Esophagus muscularis mucosa (tissue), 4 donors: ENCODE measurements around the gene DCAF8. TPM values are rescaled to one million over a fixed set of nuclear protein-coding genes. Genes with fewer than 3 reads are reported as not detected.

Source experiments
- DNase-seq: peaks from one replicate; pipeline ENCODE4 v3.0.0-alpha.2; 2017; ENCODE audit errors: extremely low spot score
- H3K27ac ChIP-seq, 4 donors: fragments of 200-600 bp; sonication (generic); replicated peaks in 1 of 4; 1 replicate in 3 of 4; 2 replicates in 1 of 4; pipeline ENCODE4 v1.5.1; 2016 to 2019; ENCODE audit warnings: mild to moderate bottlenecking in 1 of 4
- H3K27me3 ChIP-seq, 4 donors: fragments of 200-600 bp; sonication (generic); one replicate each; pipeline versions ENCODE4 v1.5.1 to v1.6.0; 2016 to 2019
- H3K36me3 ChIP-seq, 4 donors: fragments of 200-600 bp; sonication (generic); one replicate each; pipeline ENCODE4 v1.5.1; 2016 to 2019
- H3K4me1 ChIP-seq, 4 donors: fragments of 200-600 bp; sonication (generic); one replicate each; pipeline ENCODE4 v1.5.1; 2016 to 2019
- H3K4me3 ChIP-seq, 4 donors: fragments of 200-600 bp; sonication (generic); 1 replicate in 2 of 4; 2 replicates in 2 of 4; pipeline ENCODE4 v1.5.1; 2016 to 2019; ENCODE audit warnings: mild to moderate bottlenecking in 4 of 4, moderate library complexity in 1 of 4
- H3K9me3 ChIP-seq, 4 donors: fragments of 200-600 bp; sonication (generic); 1 replicate in 3 of 4; 2 replicates in 1 of 4; pipeline ENCODE4 v1.5.1; 2016 to 2019
- EP300 ChIP-seq: sonication (generic); formaldehyde crosslinking; IDR thresholded peaks from one replicate; pipeline ENCODE4 v1.6.1; 2017; ENCODE audit warnings: antibody characterized with exemption
- POLR2A ChIP-seq: fragments of 450-650 bp; IDR thresholded peaks from one replicate; pipeline ENCODE4 v1.6.1; 2017; ENCODE audit warnings: antibody characterized with exemption, moderate library complexity, mild to moderate bottlenecking, low read depth
- POLR2AphosphoS5 ChIP-seq, 2 donors: sonication (generic); formaldehyde crosslinking; IDR thresholded peaks; one replicate each; pipeline ENCODE4 v1.6.1; 2017; ENCODE audit warnings: antibody characterized with exemption in 2 of 2
- WGBS: methylation state at CpG from one replicate; pipeline ENCODE4 v1.1.5; 2018; 5-methylcytosine and 5-hydroxymethylcytosine counted together
- intact Hi-C: fragments of 100-400 bp; cut with DNase I; formaldehyde crosslinking; loops from one replicate; pipeline ENCODE4 v1.15.1; 2023
- total RNA-seq, 4 donors: library from RNA; depleted of rRNA; stranded (reverse); fragments of >200 nt; gene quantifications; one replicate each; pipeline versions ENCODE4 v1.1.0 to v1.2.1, GENCODE V29; 2016
- TF ChIP-seq, protein P1 (sequence below), 3 experiments: fragments of 200-600 bp in 2 of 3; fragments of 450-650 bp in 1 of 3; sonication (generic) in 2 of 3; IDR thresholded peaks; one replicate each; pipeline ENCODE4 v1.5.1; 2017 to 2019; ENCODE audit warnings: antibody characterized with exemption in 3 of 3, mild to moderate bottlenecking in 2 of 3, moderate library complexity in 1 of 3

DCAF8 gene
- total RNA-seq, 4 donors from 2014 or later = 111 to 191 (median 172) TPM

DNA sequence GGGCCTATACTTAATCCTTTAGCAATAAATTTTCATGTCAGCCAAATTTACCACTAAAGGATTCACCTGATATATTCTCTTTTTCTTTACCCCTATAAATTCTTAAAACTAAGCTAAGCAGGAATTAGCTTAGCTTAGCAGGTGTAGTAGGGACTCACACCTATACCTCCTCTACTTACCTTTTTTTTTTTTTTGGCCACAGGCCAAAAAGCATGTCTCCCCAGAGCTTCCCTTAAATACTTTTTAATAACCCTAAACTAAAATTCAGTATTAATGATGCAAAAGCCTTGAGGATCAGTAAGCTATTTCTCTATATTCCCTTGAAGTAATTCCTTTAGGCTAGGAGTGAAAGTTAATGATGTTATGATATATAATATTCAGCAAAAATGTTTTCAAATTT, 33.9 kb downstream of the DCAF8 start:
- H3K27me3 ChIP-seq = no peaks in the 10 kb centered on the region
- intact Hi-C loops = no loop called here
- H3K36me3 ChIP-seq = peaks cover 61 to 100% (median 91%) of the 10 kb centered on the region in 4 donors
- no peak for DNase-seq
- no peak for TF ChIP-seq POLR2A
- peaks cover 0 to 6% (median under 1%) of the 10 kb centered on the region in 4 donors for H3K4me1 ChIP-seq
- H3K27ac ChIP-seq = no peak overlapping the region
- H3K9me3 ChIP-seq = no peaks in the 10 kb centered on the region
- H3K4me3 ChIP-seq = no peak overlapping the region

DNA sequence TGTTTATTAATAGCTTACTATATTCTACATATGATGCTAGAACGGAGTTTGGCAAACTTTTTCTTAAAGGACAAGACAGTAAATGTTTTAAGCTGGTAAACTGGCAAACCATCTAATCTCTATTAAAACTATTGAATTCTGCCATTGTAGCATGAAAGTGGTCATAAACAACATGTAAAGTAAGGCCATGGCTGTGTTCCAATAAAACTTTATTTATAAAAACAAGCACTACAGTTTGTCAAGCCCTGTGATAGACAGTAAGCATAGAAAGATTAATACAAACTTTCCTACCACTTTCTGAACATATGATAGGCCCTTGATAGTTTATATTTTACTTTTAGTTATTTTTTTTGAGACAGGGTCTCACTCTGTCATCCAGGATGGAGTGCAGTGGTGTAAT, 34.8 kb downstream of the DCAF8 start:
- TF ChIP-seq EP300 = no peak
- no peak for TF ChIP-seq POLR2A
- WGBS = 100% methylated on average over 1 of the region's 1 CpG
- DNase-seq = no peak
- H3K4me3 ChIP-seq = no peak overlapping the region
- H3K27me3 ChIP-seq = no peaks in the 10 kb centered on the region
- peaks cover 0 to 6% (median 0%) of the 10 kb centered on the region in 4 donors for H3K4me1 ChIP-seq
- peaks cover 70 to 100% (median 96%) of the 10 kb centered on the region in 4 donors for H3K36me3 ChIP-seq
- intact Hi-C loops = no loop called here
- no peak overlapping the region for H3K27ac ChIP-seq
- H3K9me3 ChIP-seq = no peaks in the 10 kb centered on the region

DNA sequence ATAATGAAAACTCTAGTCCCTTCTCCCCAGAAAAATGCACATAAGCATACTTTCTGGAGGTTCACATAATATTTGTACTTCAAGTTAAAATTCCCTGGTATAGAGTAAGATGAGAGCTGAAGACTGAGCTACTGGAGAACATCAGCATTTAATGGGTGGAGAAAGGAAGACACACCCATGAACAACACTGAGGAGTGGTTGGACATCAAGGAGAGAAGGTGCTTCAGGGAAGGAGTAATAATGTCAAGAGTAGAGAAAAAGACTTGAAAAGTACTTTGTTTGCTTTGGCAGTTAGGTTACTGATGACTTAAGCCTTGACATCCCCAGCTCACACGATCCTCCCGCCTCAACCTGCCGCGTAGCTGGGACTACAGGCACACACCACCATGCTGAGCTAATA, 35.3 kb downstream of the DCAF8 start:
- intact Hi-C loops = no loop called here
- H3K4me3 ChIP-seq = no peak overlapping the region
- WGBS = 99% methylated on average over 4 of the region's 4 CpGs
- no peaks in the 10 kb centered on the region for H3K9me3 ChIP-seq
- H3K36me3 ChIP-seq = peaks cover 69 to 100% (median 96%) of the 10 kb centered on the region in 4 donors
- no peaks in the 10 kb centered on the region for H3K27me3 ChIP-seq
- TF ChIP-seq EP300 = no peak
- no peak for TF ChIP-seq POLR2AphosphoS5 (IDR thresholded peaks at IDR 0.05)
- TF ChIP-seq, protein P1, sequence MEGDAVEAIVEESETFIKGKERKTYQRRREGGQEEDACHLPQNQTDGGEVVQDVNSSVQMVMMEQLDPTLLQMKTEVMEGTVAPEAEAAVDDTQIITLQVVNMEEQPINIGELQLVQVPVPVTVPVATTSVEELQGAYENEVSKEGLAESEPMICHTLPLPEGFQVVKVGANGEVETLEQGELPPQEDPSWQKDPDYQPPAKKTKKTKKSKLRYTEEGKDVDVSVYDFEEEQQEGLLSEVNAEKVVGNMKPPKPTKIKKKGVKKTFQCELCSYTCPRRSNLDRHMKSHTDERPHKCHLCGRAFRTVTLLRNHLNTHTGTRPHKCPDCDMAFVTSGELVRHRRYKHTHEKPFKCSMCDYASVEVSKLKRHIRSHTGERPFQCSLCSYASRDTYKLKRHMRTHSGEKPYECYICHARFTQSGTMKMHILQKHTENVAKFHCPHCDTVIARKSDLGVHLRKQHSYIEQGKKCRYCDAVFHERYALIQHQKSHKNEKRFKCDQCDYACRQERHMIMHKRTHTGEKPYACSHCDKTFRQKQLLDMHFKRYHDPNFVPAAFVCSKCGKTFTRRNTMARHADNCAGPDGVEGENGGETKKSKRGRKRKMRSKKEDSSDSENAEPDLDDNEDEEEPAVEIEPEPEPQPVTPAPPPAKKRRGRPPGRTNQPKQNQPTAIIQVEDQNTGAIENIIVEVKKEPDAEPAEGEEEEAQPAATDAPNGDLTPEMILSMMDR (IDR thresholded peaks at IDR 0.05) = no peak
- no peak for TF ChIP-seq POLR2A
- no peak for DNase-seq
- H3K27ac ChIP-seq = no peak overlapping the region
- peaks cover 0 to 6% (median 0%) of the 10 kb centered on the region in 4 donors for H3K4me1 ChIP-seq

DNA sequence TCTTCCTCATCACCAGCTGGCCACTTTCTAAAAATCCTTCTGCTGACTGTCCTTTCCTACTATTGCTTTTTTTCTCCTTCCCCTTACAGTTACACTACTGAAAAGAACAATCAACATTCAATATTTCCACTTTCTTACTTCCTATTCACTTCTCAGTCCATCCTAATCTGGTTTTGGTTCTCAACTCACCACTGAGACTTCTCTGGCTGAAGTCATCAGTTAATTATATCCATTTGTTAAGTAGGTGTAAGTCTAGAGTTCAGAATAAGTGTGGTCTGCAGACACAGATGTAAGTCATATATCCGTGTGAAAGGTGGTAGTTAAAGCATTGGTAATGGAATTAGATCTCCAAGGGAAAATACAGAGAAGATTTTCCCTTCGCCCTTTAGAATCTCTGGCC, 35.7 kb downstream of the DCAF8 start:
- Histone ChIP-seq H3K36me3 (peaks cover 65 to 100% (median 96%) of the 10 kb centered on the region in 4 donors), H3K27ac (no peak overlapping the region), H3K4me1 (peaks cover 0 to 6% (median 0%) of the 10 kb centered on the region in 4 donors), H3K9me3 (no peaks in the 10 kb centered on the region), H3K27me3 (no peaks in the 10 kb centered on the region), H3K4me3 (no peak overlapping the region)
- intact Hi-C loops = no loop called here
- no peak for DNase-seq
- 79% methylated on average over 2 of the region's 2 CpGs for WGBS
- TF ChIP-seq POLR2A = no peak
- TF ChIP-seq, protein P1 (IDR thresholded peaks at IDR 0.05) = no peak
- TF ChIP-seq EP300 = no peak
- no peak for TF ChIP-seq POLR2AphosphoS5 (IDR thresholded peaks at IDR 0.05)

DNA sequence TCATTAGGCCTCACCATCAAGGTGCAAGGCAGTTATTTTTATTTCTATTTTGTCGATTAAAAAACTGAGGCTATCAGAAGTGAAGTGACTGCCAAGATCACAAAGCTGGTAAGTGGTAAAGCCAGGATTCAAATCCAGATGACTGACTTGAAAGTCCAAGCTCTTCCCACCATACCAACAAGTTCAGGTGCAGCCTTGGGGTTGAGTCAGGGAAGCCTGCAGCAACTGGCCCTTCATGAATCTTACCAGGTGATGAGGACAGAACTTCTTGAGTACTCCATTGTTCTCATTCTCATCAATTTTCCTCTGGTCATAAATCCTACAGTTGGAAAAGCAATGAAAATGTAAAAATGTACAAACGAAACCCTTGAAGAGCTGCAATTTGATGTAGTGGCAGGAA, 37.0 kb downstream of the DCAF8 start:
- peaks cover 62 to 99% (median 95%) of the 10 kb centered on the region in 4 donors for H3K36me3 ChIP-seq

More for the DNA sequence above, 37.0 kb downstream of the DCAF8 start:
- intact Hi-C loops = no loop called here
- no peaks in the 10 kb centered on the region for H3K27me3 ChIP-seq
- no peak overlapping the region for H3K4me3 ChIP-seq
- WGBS = 89% methylated on average over 2 of the region's 2 CpGs
- no peak overlapping the region for H3K27ac ChIP-seq
- no peaks in the 10 kb centered on the region for H3K9me3 ChIP-seq
- no peak for TF ChIP-seq POLR2A
- no peak for TF ChIP-seq POLR2AphosphoS5 (IDR thresholded peaks at IDR 0.05)
- TF ChIP-seq EP300 = no peak
- TF ChIP-seq, protein P1 (IDR thresholded peaks at IDR 0.05) = no peak
- no peak for DNase-seq
- H3K4me1 ChIP-seq = peaks cover under 1 to 6% (median 4%) of the 10 kb centered on the region in 4 donors
